Measurements from ENCODE around the gene OR8G1. TPM values are rescaled to one million over a fixed set of nuclear protein-coding genes. Genes with fewer than 3 reads are reported as not detected.
A peak's percentile ranks its signal among the peaks of the same experiment; 100 is the strongest.
"Not testable (repeated sequence)": the region's sequence is repeated elsewhere in the genome, so short reads cannot be mapped to it uniquely, and the experiment has no call there.

OR8G1 gene
- total RNA-seq, 2 donors from 2014 or later: not detected

- H3K4me1 ChIP-seq: no peaks in the 10 kb centered on the region
- no peak for DNase-seq
- no peak overlapping the region for H3K4me3 ChIP-seq
- H3K36me3 ChIP-seq: no peaks in the 10 kb centered on the region
- H3K9me3 ChIP-seq: no peaks in the 10 kb centered on the region
- intact Hi-C loops (cut with DNase I): no loop called here
- no peaks in the 10 kb centered on the region for H3K27me3 ChIP-seq
- H3K9ac ChIP-seq (ENCODE audit: low read depth in 2 of 2, low read length in 2 of 2): no peak overlapping the region
- TF ChIP-seq, protein P1, sequence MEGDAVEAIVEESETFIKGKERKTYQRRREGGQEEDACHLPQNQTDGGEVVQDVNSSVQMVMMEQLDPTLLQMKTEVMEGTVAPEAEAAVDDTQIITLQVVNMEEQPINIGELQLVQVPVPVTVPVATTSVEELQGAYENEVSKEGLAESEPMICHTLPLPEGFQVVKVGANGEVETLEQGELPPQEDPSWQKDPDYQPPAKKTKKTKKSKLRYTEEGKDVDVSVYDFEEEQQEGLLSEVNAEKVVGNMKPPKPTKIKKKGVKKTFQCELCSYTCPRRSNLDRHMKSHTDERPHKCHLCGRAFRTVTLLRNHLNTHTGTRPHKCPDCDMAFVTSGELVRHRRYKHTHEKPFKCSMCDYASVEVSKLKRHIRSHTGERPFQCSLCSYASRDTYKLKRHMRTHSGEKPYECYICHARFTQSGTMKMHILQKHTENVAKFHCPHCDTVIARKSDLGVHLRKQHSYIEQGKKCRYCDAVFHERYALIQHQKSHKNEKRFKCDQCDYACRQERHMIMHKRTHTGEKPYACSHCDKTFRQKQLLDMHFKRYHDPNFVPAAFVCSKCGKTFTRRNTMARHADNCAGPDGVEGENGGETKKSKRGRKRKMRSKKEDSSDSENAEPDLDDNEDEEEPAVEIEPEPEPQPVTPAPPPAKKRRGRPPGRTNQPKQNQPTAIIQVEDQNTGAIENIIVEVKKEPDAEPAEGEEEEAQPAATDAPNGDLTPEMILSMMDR (IDR thresholded peaks at IDR 0.05): no peak
- H3K27ac ChIP-seq: no peak overlapping the region
Observed at GRCh38 chr11:124238512-124238911, 2.4 kb upstream of the OR8G1 start.

DNA sequence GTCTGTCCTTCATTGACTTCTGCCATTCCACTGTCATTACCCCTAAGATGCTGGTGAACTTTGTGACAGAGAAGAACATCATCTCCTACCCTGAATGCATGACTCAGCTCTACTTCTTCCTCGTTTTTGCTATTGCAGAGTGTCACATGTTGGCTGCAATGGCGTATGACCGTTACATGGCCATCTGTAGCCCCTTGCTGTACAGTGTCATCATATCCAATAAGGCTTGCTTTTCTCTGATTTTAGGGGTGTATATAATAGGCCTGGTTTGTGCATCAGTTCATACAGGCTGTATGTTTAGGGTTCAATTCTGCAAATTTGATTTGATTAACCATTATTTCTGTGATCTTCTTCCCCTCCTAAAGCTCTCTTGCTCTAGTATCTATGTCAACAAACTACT, 9.0 kb downstream of the OR8G1 start:
- H3K4me1 ChIP-seq; H3K27ac ChIP-seq; H3K9ac ChIP-seq (ENCODE audit: low read depth in 2 of 2, low read length in 2 of 2); DNase-seq; H3K27me3 ChIP-seq; H3K9me3 ChIP-seq; H3K36me3 ChIP-seq; intact Hi-C loops (cut with DNase I); H3K4me3 ChIP-seq: not testable (repeated sequence)

- no peaks in the 10 kb centered on the region for H3K4me1 ChIP-seq
- intact Hi-C loops (cut with DNase I): no loop called here
- no peaks in the 10 kb centered on the region for H3K9me3 ChIP-seq
- H3K27ac ChIP-seq: no peak within 1 kb of the TSS
- no peak within 1 kb of the TSS for H3K4me3 ChIP-seq
- no peaks in the 10 kb centered on the region for H3K27me3 ChIP-seq
- no peaks in the 10 kb centered on the region for H3K36me3 ChIP-seq
- H3K9ac ChIP-seq (ENCODE audit: low read depth in 2 of 2, low read length in 2 of 2): no peak within 1 kb of the TSS
- DNase-seq: no peak
- TF ChIP-seq, protein P1 (IDR thresholded peaks at IDR 0.05): no peak
Observed at GRCh38 chr11:124256076-124256475, 15.2 kb downstream of the OR8G1 start, which contains the start of gene OR8G5. Gene OR8G5, plus strand, starts transcription at chr11:124256376. Its CDS starts 8,556 bp downstream, at chr11:124264932.

DNA sequence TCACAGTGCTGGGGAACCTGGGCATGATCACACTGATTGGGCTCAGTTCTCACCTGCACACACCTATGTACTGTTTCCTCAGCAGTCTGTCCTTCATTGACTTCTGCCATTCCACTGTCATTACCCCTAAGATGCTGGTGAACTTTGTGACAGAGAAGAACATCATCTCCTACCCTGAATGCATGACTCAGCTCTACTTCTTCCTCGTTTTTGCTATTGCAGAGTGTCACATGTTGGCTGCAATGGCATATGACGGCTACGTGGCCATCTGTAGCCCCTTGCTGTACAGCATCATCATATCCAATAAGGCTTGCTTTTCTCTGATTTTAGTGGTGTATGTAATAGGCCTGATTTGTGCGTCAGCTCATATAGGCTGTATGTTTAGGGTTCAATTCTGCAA, 24.1 kb downstream of the OR8G1 start:
- H3K4me3 ChIP-seq: not testable (repeated sequence)

DNA sequence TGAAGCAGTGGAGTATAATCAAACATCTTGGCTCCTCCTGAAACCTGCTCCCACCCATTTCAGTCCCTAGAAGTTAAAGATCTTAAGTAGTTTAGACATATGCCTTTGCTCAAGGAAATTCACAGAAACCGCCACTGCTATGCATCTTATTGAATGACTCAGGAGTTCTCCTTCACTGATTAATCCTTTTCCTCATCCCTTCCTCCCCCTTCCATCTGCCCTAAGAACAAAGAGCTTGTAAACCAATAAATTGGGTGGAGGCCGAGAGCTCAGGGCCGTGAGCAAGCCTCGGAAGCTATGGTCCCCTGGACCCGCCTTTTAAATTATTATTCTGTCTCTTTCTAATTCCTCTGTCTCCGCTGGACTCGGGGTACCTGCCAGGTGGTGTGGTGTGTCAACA, 30.0 kb downstream of the OR8G1 start:
- H3K4me3 ChIP-seq; H3K36me3 ChIP-seq; H3K27me3 ChIP-seq; H3K4me1 ChIP-seq; H3K9ac ChIP-seq (ENCODE audit: low read depth in 2 of 2, low read length in 2 of 2); H3K27ac ChIP-seq; intact Hi-C loops (cut with DNase I); DNase-seq; H3K9me3 ChIP-seq: not testable (repeated sequence)

More for the DNA sequence above, 24.1 kb downstream of the OR8G1 start:
- H3K9ac ChIP-seq (ENCODE audit: low read depth in 2 of 2, low read length in 2 of 2); H3K36me3 ChIP-seq; H3K4me1 ChIP-seq; intact Hi-C loops (cut with DNase I); DNase-seq; H3K27me3 ChIP-seq; H3K9me3 ChIP-seq; H3K27ac ChIP-seq: not testable (repeated sequence)

DNA sequence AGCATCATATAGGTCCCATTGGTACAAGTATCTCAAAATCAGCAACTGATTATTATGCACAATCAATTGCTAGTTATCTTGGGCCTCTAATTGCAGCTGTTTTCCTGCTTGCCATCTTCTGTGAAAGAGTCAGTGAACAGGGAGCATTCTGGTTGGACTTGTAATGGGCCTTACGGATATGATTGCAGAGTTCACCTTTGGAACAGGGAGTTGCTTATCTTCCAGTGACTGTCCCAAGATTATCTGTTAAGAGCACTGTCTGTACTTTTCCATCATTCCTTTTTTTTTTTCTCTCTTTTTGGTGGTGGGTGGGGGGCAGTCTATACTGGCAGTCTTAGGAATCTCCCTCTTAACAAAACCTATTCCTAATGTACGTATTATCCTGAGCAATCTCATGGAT, 33.1 kb downstream of the OR8G1 start:
- Histone ChIP-seq H3K4me1 (no peaks in the 10 kb centered on the region), H3K27ac (no peak overlapping the region), H3K9ac (ENCODE audit: low read depth in 2 of 2, low read length in 2 of 2) (peak overlapping the region in 1 of 2 donors; percentile 26), H3K9me3 (no peaks in the 10 kb centered on the region), H3K27me3 (no peaks in the 10 kb centered on the region), H3K36me3 (no peaks in the 10 kb centered on the region), H3K4me3 (no peak overlapping the region)
- no peak for DNase-seq
- TF ChIP-seq, protein P1 (IDR thresholded peaks at IDR 0.05): no peak
- intact Hi-C loops (cut with DNase I): no loop called here

DNA sequence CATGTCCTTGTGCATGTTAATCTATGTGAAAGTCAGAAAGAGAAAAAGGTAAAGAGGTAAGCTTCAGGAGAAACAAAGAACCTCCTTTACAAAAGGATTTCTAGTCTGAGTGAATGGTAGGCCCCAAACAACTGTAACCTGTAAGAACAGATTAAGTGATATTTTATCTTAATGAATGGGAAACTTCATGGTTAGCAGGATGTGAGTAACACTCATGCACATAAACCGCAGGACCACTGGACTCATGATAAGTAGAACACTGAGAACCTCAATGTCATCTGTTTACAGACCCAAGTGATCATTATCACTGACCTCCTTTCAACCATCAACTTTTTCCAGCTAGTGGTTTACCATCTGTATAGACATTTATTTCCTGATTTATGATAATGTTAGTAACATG, 35.2 kb downstream of the OR8G1 start:
- H3K4me3 ChIP-seq: no peak overlapping the region
- DNase-seq: no peak

More for the DNA sequence above, 35.2 kb downstream of the OR8G1 start:
- Histone ChIP-seq H3K27ac (no peak overlapping the region), H3K36me3 (no peaks in the 10 kb centered on the region), H3K27me3 (no peaks in the 10 kb centered on the region), H3K9me3 (no peaks in the 10 kb centered on the region), H3K4me1 (no peaks in the 10 kb centered on the region), H3K9ac (ENCODE audit: low read depth in 2 of 2, low read length in 2 of 2) (no peak overlapping the region)
- intact Hi-C loops (cut with DNase I): no loop called here
- TF ChIP-seq, protein P1 (IDR thresholded peaks at IDR 0.05): no peak

Data from colonic mucosa (tissue), 4 donors.